K562 (cell line): ENCODE measurements around the gene FARP1. TPM values are rescaled to one million over a fixed set of nuclear protein-coding genes. Genes with fewer than 3 reads are reported as not detected.

ENCODE experiments used
- ATAC-seq: fragments of 200-7000 bp; cut with Tn5 transposase; 3 replicates; pipeline ENCODE4 v1.9.1; 2020; ENCODE audit warnings: moderate library complexity
- BruUV-seq: library from RNA; stranded (reverse); fragments of 400-500 nt; replicated peaks from 2 replicates; lab custom pipeline; 2021; lab: Mats Ljungman, UMichigan
- CTCF ChIA-PET: fragments of 300-600 bp; formaldehyde crosslinking; extraction: SDS; loops from one replicate; lab custom pipeline; 2021; ENCODE audit warnings: low intra/inter-chr PET ratio; lab: Yijun Ruan, JAX
- POLR2A ChIA-PET: fragments of 300-600, 350-650 bp; sonication (Branson Sonifier 250); formaldehyde crosslinking; extraction: SDS; loops from one replicate; lab custom pipeline; 2021; ENCODE audit warnings: antibody characterized with exemption, inconsistent platforms; lab: Yijun Ruan, JAX
- DNase-seq, 4 experiments: peaks; one replicate each; pipeline versions ENCODE4 v3.0.0 to v3.0.0-alpha.2; 2011 to 2018; ENCODE audit warnings: low spot score in 3 of 4, mixed read lengths in 3 of 4; ENCODE audit errors: extremely low read depth in 1 of 4
- FAIRE-seq: peaks from 2 replicates; lab custom pipeline; 2011; peaks lifted over from hg19 to GRCh38; lab: Jason Lieb, UNC
- H2AFZ ChIP-seq: 2 replicates; pipeline ENCODE4 v1.6.0; 2011; ENCODE audit warnings: low read depth, low read length, control low read depth, inconsistent platforms
- H3K27ac ChIP-seq: fragments of 200-600 bp; 3 replicates; pipeline ENCODE4 v1.8.0; 2011; ENCODE audit warnings: low read depth, mild to moderate bottlenecking, control low read depth, inconsistent platforms, low read length, moderate library complexity, mixed read lengths; ENCODE audit errors: extremely low read depth
- H3K27me3 ChIP-seq, 2 experiments: fragments of 300-600 bp in 1 of 2; 2 replicates in 1 of 2; 3 replicates in 1 of 2; pipeline versions ENCODE4 v1.6.0 to v1.8.0; 2011; ENCODE audit warnings: inconsistent platforms in 2 of 2, low read length in 2 of 2, mild to moderate bottlenecking in 1 of 2, mixed read lengths in 1 of 2, moderate library complexity in 1 of 2; ENCODE audit not compliant: control insufficient read depth in 2 of 2, insufficient read depth in 2 of 2
- H3K36me3 ChIP-seq: fragments of 300-600 bp; 3 replicates; pipeline ENCODE4 v1.8.0; 2011; ENCODE audit warnings: mild to moderate bottlenecking, low read length, inconsistent platforms; ENCODE audit not compliant: control insufficient read depth, insufficient read depth
- H3K4me1 ChIP-seq, 2 experiments: fragments of 200-600 bp in 1 of 2; replicated peaks in 1 of 2; 2 replicates in 1 of 2; 3 replicates in 1 of 2; pipeline versions ENCODE4 v1.5.1 to v1.8.0; 2011; ENCODE audit warnings: inconsistent platforms in 2 of 2, low read length in 2 of 2, mild to moderate bottlenecking in 1 of 2, mixed read lengths in 1 of 2, moderate library complexity in 1 of 2; ENCODE audit not compliant: control insufficient read depth in 2 of 2, insufficient read depth in 2 of 2
- H3K4me2 ChIP-seq: 2 replicates; pipeline ENCODE4 v1.6.1; 2011; ENCODE audit warnings: low read length, control low read depth, inconsistent platforms, mixed read lengths; ENCODE audit not compliant: insufficient read depth
- H3K4me3 ChIP-seq: fragments of 200-600 bp; sonication (generic), shearing (Covaris generic); 2 replicates; pipeline ENCODE4 v1.5.1; 2016; ENCODE audit warnings: control low read depth, inconsistent platforms
- H3K79me2 ChIP-seq: fragments of 200-600 bp; 3 replicates; pipeline ENCODE4 v1.8.0; 2011; ENCODE audit warnings: low read length, inconsistent platforms; ENCODE audit not compliant: control insufficient read depth, insufficient read depth
- H3K9ac ChIP-seq, 2 experiments: 2 replicates each; pipeline versions ENCODE4 v1.6.0 to v1.6.1; 2011; ENCODE audit warnings: low read depth in 2 of 2, low read length in 2 of 2, control low read depth in 1 of 2, inconsistent platforms in 1 of 2, mild to moderate bottlenecking in 1 of 2, mixed read lengths in 1 of 2; ENCODE audit not compliant: insufficient read depth in 1 of 2
- H3K9me1 ChIP-seq: one replicate; pipeline ENCODE4 v1.6.0; 2011; ENCODE audit warnings: inconsistent platforms, mild to moderate bottlenecking, low read length, moderate library complexity; ENCODE audit not compliant: control insufficient read depth, insufficient read depth
- H3K9me3 ChIP-seq: replicated peaks from 2 replicates; pipeline ENCODE4 v1.5.1; 2011; ENCODE audit warnings: low read depth, low read length, inconsistent platforms; ENCODE audit not compliant: control insufficient read depth, insufficient read depth
- H4K20me1 ChIP-seq: replicated peaks from 2 replicates; pipeline ENCODE4 v1.6.1; 2011; ENCODE audit warnings: low read length, inconsistent platforms, mixed read lengths; ENCODE audit not compliant: control insufficient read depth, insufficient read depth
- BDP1 ChIP-seq: IDR thresholded peaks from 3 replicates; pipeline ENCODE4 v1.6.1; 2011; ENCODE audit not compliant: insufficient read length, insufficient read depth
- HSF4 ChIP-seq: fragments of 250-450 bp; sonication (Bioruptor Pico); IDR thresholded peaks from 2 replicates; pipeline ENCODE4 v2.1.2; 2022; ENCODE audit warnings: mild to moderate bottlenecking, moderate library complexity, borderline replicate concordance
- KDM2B ChIP-seq: fragments of 250-450 bp; sonication (Bioruptor Pico); IDR thresholded peaks from 2 replicates; pipeline ENCODE4 v1.8.0; 2021; ENCODE audit warnings: mild to moderate bottlenecking, moderate library complexity
- MBD2 ChIP-seq: sonication (generic); IDR thresholded peaks from 2 replicates; pipeline ENCODE4 v1.6.1; 2016; ENCODE audit warnings: low read depth, borderline replicate concordance
- RFX7 ChIP-seq: fragments of 250-450 bp; sonication (Bioruptor Pico); IDR thresholded peaks from 2 replicates; pipeline ENCODE4 v1.5.1; 2021; ENCODE audit warnings: mild to moderate bottlenecking
- TCF3 ChIP-seq: sonication (generic); formaldehyde crosslinking; IDR thresholded peaks from 2 replicates; pipeline ENCODE4 v1.4.0; 2020; ENCODE audit warnings: mild to moderate bottlenecking, missing genetic modification reagents
- ZNF316 ChIP-seq: fragments of 450-650 bp; IDR thresholded peaks from 2 replicates; pipeline ENCODE4 v1.6.1; 2016
- WGBS: fragments of 100-300 bp; shearing (Covaris generic); methylation state at CpG from one replicate; pipeline ENCODE4 v1.1.6; 2016; ENCODE audit warnings: low coverage, mixed read lengths; ENCODE audit not compliant: insufficient coverage; ENCODE audit errors: missing lambda C conversion rate; 5-methylcytosine and 5-hydroxymethylcytosine counted together
- in situ Hi-C: fragments of 300-500 bp; cut with MboI; formaldehyde crosslinking; loops from 4 replicates; pipeline ENCODE4 v1.15.0; 2018; ENCODE audit warnings: inconsistent platforms, mixed read lengths
- intact Hi-C: fragments of 100-400 bp; cut with micrococcal nuclease; formaldehyde crosslinking; loops from 2 replicates; pipeline ENCODE4 v1.14.2; 2022
- polyA plus RNA-seq, 8 experiments: library from polyadenylated mRNA; depleted of rRNA in 4 of 8; stranded (reverse) in 5 of 8; unstranded in 3 of 8; fragments of >200 nt; fragmentation: Nextera tagmentation in 2 of 8; fragmentation: Illumina TruSeq in 1 of 8; extraction: Ambion mirVana in 2 of 8; extraction: Trizol in 1 of 8; gene quantifications; 2 replicates each; pipeline versions ENCODE4 v1.2.1 to v1.2.3, GENCODE V29; 2011 to 2014; ENCODE audit warnings: inconsistent platforms in 1 of 8, missing spikeins in 1 of 8
- total RNA-seq, 7 experiments: library from RNA; depleted of rRNA in 6 of 7; stranded (reverse); fragments of >200 nt in 6 of 7; fragmentation: Illumina TruSeq in 2 of 7; extraction: Trizol in 2 of 7; gene quantifications; 2 replicates each; pipeline versions ENCODE4 v1.2.1 to v1.2.3, GENCODE V29; 2011 to 2021; ENCODE audit warnings: low replicate concordance in 1 of 7
- TF ChIP-seq, protein P1 (sequence below): fragments of 450-650 bp; IDR thresholded peaks from 2 replicates; pipeline ENCODE4 v1.6.1; 2016
- TF ChIP-seq, protein P2 (sequence below), 2 experiments: fragments of 150-350 bp in 1 of 2; IDR thresholded peaks; 2 replicates each; pipeline ENCODE4 v1.6.1; 2012 to 2016; ENCODE audit warnings: low read depth in 2 of 2, low read length in 2 of 2, mild to moderate bottlenecking in 1 of 2, moderate library complexity in 1 of 2

FARP1 gene
- total and polyA plus RNA-seq, 9 of the 15 experiments (the other 6 are each of a cell fraction or from before 2014, with no cell fraction given) = 0.03 to 0.29 (median 0.05) TPM; not detected in 3

- Histone ChIP-seq H3K9ac (no peak overlapping the region), H3K36me3 (no peaks in the 10 kb centered on the region), H4K20me1 (no peaks in the 10 kb centered on the region), H2AFZ (no peak overlapping the region), H3K79me2 (no peaks in the 10 kb centered on the region), H3K4me1 (no peaks in the 10 kb centered on the region), H3K27me3 (no peaks in the 10 kb centered on the region; a peak in 2 of 5 replicates), H3K27ac (no peak overlapping the region), H3K4me3 (no peak overlapping the region), H3K9me3 (no peaks in the 10 kb centered on the region), H3K9me1 (no peaks in the 10 kb centered on the region), H3K4me2 (no peak overlapping the region)
- ChIA-PET CTCF (no interaction called here), POLR2A (interaction anchor here (0.6 to 1.0 kb wide), 2 partner anchors 10 to 14 kb away, joined by 3 read pairs; no protein-coding TSS in a partner anchor)
- FAIRE-seq (no peak), DNase-seq (no peak), ATAC-seq (no peak)
- no TSS peak for BruUV-seq
- WGBS = 0% methylated on average over 6 of the region's 8 CpGs
- intact Hi-C loops (no loop called here), in situ Hi-C loops (no loop called here)
- TF ChIP-seq, protein P1, sequence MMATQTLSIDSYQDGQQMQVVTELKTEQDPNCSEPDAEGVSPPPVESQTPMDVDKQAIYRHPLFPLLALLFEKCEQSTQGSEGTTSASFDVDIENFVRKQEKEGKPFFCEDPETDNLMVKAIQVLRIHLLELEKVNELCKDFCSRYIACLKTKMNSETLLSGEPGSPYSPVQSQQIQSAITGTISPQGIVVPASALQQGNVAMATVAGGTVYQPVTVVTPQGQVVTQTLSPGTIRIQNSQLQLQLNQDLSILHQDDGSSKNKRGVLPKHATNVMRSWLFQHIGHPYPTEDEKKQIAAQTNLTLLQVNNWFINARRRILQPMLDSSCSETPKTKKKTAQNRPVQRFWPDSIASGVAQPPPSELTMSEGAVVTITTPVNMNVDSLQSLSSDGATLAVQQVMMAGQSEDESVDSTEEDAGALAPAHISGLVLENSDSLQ = no peak
These were observed 60.9 kb downstream of the FARP1 start for GRCh38 chr13:98203646-98204326.

DNA sequence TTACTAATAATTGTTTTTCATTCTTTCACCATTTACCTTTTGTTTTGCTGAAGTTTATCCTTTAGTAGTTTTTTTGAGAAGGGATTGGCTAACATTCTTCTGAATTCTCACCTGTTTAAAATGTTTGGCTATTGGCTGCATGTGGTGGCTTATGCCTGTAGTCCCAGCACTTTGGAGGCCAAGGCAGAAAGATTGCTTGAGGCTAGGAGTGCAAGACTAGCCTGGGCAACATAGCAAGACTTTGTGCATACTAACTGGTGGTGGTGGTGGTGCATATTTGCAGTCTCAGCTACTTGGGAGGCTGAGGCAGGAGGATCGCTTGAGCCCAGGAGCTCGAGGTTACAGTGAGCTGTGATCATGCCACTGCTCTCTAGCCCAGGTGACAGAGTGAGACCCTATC lies 61.7 kb downstream of the FARP1 start:
- Histone ChIP-seq H3K9me3 (no peaks in the 10 kb centered on the region), H3K27ac (no peak overlapping the region), H3K4me1 (no peaks in the 10 kb centered on the region), H2AFZ (no peak overlapping the region), H3K9ac (no peak overlapping the region), H3K36me3 (no peaks in the 10 kb centered on the region), H4K20me1 (no peaks in the 10 kb centered on the region), H3K4me3 (no peak overlapping the region), H3K79me2 (no peaks in the 10 kb centered on the region), H3K9me1 (no peaks in the 10 kb centered on the region), H3K4me2 (no peak overlapping the region), H3K27me3 (no peaks in the 10 kb centered on the region; a peak in 2 of 5 replicates)
- 0% methylated on average over 2 of the region's 2 CpGs for WGBS
- ATAC-seq = no peak
- BruUV-seq = no TSS peak
- intact Hi-C loops (no loop called here), in situ Hi-C loops (no loop called here)
- CTCF ChIA-PET = no interaction called here
- DNase-seq = no peak
- FAIRE-seq = no peak
- POLR2A ChIA-PET = interaction anchor here (0.6 kb wide), 1 partner anchor 73 kb away, joined by 3 read pairs; no protein-coding TSS in a partner anchor
- TF ChIP-seq ZNF316 (no peak), BDP1 (no peak), RFX7 (CRISPR knock-in tag) (no peak), MBD2 (no peak), TCF3 (CRISPR knock-in tag) (no peak), KDM2B (CRISPR knock-in tag) (no peak), HSF4 (CRISPR knock-in tag) (no peak)
- TF ChIP-seq, protein P2, sequence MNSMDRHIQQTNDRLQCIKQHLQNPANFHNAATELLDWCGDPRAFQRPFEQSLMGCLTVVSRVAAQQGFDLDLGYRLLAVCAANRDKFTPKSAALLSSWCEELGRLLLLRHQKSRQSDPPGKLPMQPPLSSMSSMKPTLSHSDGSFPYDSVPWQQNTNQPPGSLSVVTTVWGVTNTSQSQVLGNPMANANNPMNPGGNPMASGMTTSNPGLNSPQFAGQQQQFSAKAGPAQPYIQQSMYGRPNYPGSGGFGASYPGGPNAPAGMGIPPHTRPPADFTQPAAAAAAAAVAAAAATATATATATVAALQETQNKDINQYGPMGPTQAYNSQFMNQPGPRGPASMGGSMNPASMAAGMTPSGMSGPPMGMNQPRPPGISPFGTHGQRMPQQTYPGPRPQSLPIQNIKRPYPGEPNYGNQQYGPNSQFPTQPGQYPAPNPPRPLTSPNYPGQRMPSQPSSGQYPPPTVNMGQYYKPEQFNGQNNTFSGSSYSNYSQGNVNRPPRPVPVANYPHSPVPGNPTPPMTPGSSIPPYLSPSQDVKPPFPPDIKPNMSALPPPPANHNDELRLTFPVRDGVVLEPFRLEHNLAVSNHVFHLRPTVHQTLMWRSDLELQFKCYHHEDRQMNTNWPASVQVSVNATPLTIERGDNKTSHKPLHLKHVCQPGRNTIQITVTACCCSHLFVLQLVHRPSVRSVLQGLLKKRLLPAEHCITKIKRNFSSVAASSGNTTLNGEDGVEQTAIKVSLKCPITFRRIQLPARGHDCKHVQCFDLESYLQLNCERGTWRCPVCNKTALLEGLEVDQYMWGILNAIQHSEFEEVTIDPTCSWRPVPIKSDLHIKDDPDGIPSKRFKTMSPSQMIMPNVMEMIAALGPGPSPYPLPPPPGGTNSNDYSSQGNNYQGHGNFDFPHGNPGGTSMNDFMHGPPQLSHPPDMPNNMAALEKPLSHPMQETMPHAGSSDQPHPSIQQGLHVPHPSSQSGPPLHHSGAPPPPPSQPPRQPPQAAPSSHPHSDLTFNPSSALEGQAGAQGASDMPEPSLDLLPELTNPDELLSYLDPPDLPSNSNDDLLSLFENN (IDR thresholded peaks at IDR 0.05; ENCODE audit: low read depth in 2 of 2, low read length in 2 of 2) = no peak
